ENCODE measurements around the gene FKBP10.
"Not testable (repeated sequence)": the region's sequence is repeated elsewhere in the genome, so short reads cannot be mapped to it uniquely, and the experiment has no call there.

The FKBP10 gene

DNA sequence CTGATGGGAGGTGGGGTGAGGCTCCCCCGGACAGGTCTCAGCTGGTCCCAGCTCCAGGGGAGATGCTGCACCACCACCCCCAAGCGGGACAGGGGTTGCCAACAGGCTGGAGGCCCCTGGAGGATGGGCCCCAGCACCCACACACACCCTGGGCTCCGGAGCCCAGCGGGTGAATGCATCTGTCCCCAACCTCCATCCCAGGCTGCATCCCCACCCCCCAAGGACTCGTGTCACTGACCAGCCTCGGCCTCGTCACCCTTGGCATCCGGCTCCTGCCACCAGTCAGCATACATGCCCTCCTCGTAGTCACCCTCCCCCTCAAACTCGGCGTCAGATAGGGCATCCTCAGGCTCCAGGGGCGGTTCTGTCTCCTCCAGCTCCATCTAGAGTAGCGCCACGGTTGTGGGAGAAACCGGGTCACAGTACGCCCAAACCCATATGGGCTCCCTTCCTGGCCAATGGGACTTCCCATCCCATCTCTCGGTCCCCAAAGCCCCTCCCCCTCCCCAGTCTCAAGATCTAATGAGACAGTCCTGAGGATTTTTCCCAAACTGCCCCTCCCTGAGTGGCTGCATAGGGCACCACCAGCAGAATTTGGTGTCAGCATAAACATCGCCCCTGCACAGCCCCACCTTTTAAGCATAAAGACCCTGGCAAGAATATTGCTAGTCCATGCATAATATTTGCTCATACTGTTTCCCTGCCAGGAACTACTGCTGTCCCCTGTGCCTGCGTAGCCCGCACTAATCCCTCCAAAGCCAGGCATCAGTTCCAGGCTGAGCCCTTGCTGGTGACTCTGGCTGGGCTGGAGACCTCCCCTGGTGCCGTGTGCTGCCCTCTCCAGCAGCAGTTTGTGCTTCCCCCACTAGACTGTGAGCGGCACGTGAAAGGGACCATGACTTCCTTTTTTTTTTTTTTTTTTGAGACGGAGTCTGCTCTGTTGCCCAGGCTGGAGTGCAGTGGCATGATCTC is 9.5 kb upstream of the FKBP10 start:
- in situ Hi-C loops (cut with HindIII; ENCODE audit: low sequenced_read_pairs), result loop anchor here (5.0 to 10.0 kb wide), 2 partner anchors 86 to 249 kb away; no protein-coding TSS in a partner anchor

- in situ Hi-C loops (cut with HindIII; ENCODE audit: low sequenced_read_pairs), result loop anchor here (5.0 to 10.0 kb wide), 2 partner anchors 50 to 252 kb away; no protein-coding TSS in a partner anchor
These were observed 5.9 kb upstream of the FKBP10 start for GRCh38 chr17:41806685-41807445.

- in situ Hi-C loops (cut with HindIII; ENCODE audit: low sequenced_read_pairs), result no loop called here
These were observed 1.9 kb upstream of the FKBP10 start for GRCh38 chr17:41810659-41811548.

GRCh38 chr17:41811549-41812380 is 1.0 kb upstream of the FKBP10 start, which contains the start of gene P3H4:
Gene P3H4, minus strand, starts transcription at chr17:41811949. Its CDS starts 34 bp downstream, at chr17:41811915.
- in situ Hi-C loops (cut with HindIII; ENCODE audit: low sequenced_read_pairs), result no loop called here

GRCh38 chr17:41813152-41813680 is 412 bp downstream of the FKBP10 start:
- in situ Hi-C loops (cut with HindIII; ENCODE audit: low sequenced_read_pairs), result no loop called here

DNA sequence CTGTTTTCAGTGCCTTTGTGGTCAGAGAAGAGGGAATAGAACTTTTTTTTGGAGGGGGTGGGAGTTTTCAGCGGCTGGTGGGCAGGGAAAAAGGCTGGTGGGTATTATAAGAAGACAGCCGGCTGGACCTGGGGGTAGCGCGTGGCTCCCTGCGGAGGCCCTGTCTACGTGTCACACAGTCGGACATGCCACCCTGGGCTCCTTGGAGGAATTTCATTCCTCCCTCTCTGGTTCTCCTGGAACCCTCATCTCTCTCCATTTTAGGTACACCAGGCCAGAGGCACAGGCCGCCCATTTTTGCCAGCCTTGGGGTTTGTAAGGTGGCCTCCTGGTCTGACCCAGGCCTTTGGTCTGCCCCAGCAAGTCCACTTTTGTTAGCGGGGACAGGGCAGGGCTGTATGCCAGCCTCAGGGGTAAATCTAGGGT is 908 bp downstream of the FKBP10 start:
- in situ Hi-C loops (cut with HindIII; ENCODE audit: low sequenced_read_pairs), result no loop called here

GRCh38 chr17:41814195-41814594 is 1.4 kb downstream of the FKBP10 start:
- in situ Hi-C loops (cut with HindIII; ENCODE audit: low sequenced_read_pairs), result no loop called here

DNA sequence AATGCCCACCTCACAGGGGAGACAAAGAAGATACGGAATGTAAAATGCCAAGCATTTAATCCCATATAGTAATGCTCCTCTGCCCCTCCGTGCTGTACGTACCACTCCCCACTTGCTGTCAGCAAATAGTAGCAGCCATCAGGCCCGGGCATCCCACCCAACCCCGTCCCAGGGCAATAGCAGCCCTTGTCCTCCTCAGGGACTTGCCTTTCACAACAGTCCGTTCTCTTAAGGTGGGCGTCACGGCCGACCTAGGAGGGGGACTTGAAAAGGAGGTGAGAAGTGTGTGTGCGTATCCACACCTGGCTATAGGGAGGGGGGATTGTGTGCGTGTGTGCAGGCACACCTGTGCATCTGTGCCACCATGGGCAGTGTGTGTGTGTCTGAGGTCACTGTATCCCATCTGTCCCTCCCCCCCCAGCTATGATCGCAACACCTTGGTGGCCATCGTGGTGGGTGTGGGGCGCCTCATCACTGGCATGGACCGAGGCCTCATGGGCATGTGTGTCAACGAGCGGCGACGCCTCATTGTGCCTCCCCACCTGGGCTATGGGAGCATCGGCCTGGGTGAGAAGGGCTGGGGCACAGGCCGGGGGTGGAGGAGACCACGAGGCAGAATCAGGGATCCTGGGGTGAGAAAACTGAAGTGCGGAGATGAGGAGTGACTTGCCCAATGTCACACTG is 4.0 kb downstream of the FKBP10 start:
- in situ Hi-C loops (cut with HindIII; ENCODE audit: low sequenced_read_pairs), result no loop called here

DNA sequence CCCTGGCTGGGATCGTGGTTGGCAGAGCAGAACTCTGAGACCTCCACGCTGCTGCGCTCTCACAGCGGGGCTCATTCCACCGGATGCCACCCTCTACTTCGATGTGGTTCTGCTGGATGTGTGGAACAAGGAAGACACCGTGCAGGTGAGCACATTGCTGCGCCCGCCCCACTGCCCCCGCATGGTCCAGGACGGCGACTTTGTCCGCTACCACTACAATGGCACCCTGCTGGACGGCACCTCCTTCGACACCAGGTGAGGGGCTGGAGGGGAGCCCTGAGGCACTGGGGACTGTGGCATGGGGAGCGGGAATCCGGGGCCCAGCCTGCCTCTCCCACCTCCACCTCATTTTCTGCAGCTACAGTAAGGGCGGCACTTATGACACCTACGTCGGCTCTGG is 5.2 kb downstream of the FKBP10 start:
- in situ Hi-C loops (cut with HindIII; ENCODE audit: low sequenced_read_pairs), result no loop called here

- in situ Hi-C loops (cut with HindIII; ENCODE audit: low sequenced_read_pairs), result no loop called here
These were observed 9.0 kb downstream of the FKBP10 start for GRCh38 chr17:41821776-41822175.

GRCh38 chr17:41822216-41823140 is 9.7 kb downstream of the FKBP10 start:
- in situ Hi-C loops (cut with HindIII; ENCODE audit: low sequenced_read_pairs), result no loop called here

- in situ Hi-C loops (cut with HindIII; ENCODE audit: low sequenced_read_pairs), result no loop called here
These were observed 10.3 kb downstream of the FKBP10 start for GRCh38 chr17:41823141-41823524.

DNA sequence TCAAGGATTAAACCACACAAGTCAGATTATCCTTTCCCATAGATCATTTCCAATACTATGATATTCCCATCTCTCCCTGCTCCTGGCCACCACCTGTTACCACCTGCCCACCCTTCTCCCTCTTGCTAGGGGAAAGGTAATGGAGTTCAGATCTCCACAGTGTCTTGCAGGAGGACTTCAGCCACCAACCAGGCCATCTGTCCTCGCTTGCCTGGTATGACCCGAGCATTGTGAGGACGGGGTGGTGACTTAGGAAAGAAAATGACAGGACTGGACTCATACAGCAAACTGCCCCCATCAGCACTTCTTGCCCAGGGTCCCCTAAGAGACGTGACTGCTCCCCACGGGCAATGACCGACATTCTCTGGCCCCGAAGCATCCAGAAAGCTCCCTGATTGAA is 10.8 kb downstream of the FKBP10 start:
- in situ Hi-C loops (cut with HindIII; ENCODE audit: low sequenced_read_pairs), result no loop called here

DNA sequence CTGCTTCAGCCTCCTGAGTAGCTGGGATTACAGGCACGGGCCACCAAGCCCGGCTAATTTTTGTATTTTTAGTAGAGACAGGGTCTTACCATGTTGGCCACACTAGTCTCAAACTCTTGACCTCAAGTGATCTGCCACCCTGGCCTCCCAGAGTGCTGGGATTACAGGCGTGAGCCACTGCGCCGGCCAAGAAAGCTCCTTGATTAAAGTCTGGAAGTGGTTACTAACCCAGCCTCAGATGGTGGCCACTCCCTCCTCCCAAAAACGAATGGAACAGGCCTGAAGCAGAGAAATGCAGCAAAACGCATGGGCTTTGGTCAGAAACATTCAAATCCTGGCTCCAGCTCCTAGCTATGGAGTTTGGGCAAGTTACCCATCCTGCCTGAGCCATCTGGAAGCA is 11.3 kb downstream of the FKBP10 start:
- in situ Hi-C loops (cut with HindIII; ENCODE audit: low sequenced_read_pairs), result no loop called here

GRCh38 chr17:41825175-41825845 is 12.5 kb downstream of the FKBP10 start:
- in situ Hi-C loops (cut with HindIII; ENCODE audit: low sequenced_read_pairs), result no loop called here

GRCh38 chr17:41829961-41830360 is 17.2 kb downstream of the FKBP10 start:
- in situ Hi-C loops (cut with HindIII; ENCODE audit: low sequenced_read_pairs), result not testable (repeated sequence)

DNA sequence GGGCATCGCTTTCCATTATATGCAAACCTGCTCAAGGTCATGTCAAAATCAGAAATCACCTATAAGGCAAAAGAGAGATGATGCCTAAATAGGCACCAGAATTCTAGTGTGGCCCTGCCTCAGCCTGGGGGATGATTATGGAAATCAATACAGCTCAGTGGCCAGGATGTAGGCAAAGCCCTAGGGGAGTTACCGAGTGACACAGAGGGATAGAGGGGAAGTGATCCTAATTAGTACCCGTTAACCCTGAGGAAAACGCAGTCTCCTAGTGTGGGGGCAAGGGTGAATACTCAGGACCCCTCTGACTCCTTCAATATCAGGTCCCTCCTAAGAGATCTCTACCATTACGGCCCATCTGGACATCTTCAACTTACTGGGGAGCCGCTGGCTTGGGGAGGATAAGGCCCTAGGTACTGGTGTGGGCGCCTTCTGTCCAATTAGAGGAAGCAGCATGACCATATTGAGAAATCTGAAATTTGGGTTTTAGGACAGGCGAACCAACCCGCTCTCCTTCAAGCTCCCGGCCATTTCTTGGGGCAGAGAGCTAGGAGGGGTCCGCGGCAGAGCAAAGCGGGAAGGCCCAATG is 22.5 kb downstream of the FKBP10 start:
- in situ Hi-C loops (cut with HindIII; ENCODE audit: low sequenced_read_pairs), result no loop called here
